GM13977 (cell line): ENCODE results near the gene UMAD1.
"Not testable (repeated sequence)": the region's sequence is repeated elsewhere in the genome, so short reads cannot be mapped to it uniquely, and the experiment has no call there.

Experiments used
- DNase-seq: peaks from one replicate; pipeline ENCODE4 v3.0.0; 2012; ENCODE audit warnings: low spot score
- in situ Hi-C: fragments of 300-500 bp; cut with MboI; formaldehyde crosslinking; loops from one replicate; pipeline ENCODE4 v1.12.0; 2022; ENCODE audit warnings: low sequenced_read_pairs, low pct_unique_long_range_greater_than_20kb, mixed read lengths, inconsistent platforms; ENCODE audit not compliant: unreplicated experiment
- TF ChIP-seq, protein P1 (sequence below): IDR thresholded peaks from 2 replicates; pipeline ENCODE4 v1.5.1; 2012; ENCODE audit warnings: mild to moderate bottlenecking, control low read depth; ENCODE audit not compliant: insufficient read depth; ENCODE audit errors: extremely low read depth, missing control alignments

UMAD1 gene

GRCh38 chr7:7795203-7795602 lies 154.7 kb downstream of the UMAD1 start:
- no peak for DNase-seq
- TF ChIP-seq, protein P1, sequence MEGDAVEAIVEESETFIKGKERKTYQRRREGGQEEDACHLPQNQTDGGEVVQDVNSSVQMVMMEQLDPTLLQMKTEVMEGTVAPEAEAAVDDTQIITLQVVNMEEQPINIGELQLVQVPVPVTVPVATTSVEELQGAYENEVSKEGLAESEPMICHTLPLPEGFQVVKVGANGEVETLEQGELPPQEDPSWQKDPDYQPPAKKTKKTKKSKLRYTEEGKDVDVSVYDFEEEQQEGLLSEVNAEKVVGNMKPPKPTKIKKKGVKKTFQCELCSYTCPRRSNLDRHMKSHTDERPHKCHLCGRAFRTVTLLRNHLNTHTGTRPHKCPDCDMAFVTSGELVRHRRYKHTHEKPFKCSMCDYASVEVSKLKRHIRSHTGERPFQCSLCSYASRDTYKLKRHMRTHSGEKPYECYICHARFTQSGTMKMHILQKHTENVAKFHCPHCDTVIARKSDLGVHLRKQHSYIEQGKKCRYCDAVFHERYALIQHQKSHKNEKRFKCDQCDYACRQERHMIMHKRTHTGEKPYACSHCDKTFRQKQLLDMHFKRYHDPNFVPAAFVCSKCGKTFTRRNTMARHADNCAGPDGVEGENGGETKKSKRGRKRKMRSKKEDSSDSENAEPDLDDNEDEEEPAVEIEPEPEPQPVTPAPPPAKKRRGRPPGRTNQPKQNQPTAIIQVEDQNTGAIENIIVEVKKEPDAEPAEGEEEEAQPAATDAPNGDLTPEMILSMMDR = no peak
- in situ Hi-C loops = no loop called here

- TF ChIP-seq, protein P1 = no peak
- no peak for DNase-seq
- in situ Hi-C loops = no loop called here
Observed at GRCh38 chr7:7795630-7796121, 155.1 kb downstream of the UMAD1 start.

- peak; percentile 12 for DNase-seq
- in situ Hi-C loops = no loop called here
Observed at GRCh38 chr7:7798510-7798909, 158.0 kb downstream of the UMAD1 start.

GRCh38 chr7:7799138-7799537 lies 158.6 kb downstream of the UMAD1 start:
- no peak for DNase-seq
- TF ChIP-seq, protein P1 = no peak
- in situ Hi-C loops = no loop called here

More at GRCh38 chr7:7798510-7798909, 158.0 kb downstream of the UMAD1 start:
- TF ChIP-seq, protein P1 = no peak

GRCh38 chr7:7802531-7802930 lies 162.0 kb downstream of the UMAD1 start:
- in situ Hi-C loops = no loop called here
- no peak for DNase-seq
- TF ChIP-seq, protein P1 = no peak

DNA sequence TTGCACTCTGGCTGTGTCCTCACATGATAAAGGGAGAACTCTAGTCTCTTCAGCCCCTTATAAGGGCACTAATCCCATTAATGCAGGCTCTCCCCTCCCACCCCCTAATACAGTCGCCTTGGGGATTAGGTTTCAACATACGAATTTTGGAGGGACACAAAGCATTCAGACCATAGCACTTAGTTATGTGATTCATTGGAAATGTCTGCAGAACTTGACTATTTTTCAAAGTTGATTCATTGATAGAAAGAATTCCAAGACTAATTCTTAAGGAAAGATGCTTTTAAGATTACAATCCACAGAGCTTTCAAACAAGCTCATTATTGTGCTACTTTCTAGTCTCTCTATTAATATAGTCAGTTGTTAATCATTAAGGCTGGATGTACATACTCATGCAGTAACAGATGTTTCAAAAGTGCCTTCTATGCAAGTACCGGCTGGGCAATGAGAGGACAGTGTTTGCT lies 163.2 kb downstream of the UMAD1 start:
- DNase-seq = no peak
- in situ Hi-C loops = no loop called here
- TF ChIP-seq, protein P1 = no peak

- in situ Hi-C loops = not testable (repeated sequence)
Observed at GRCh38 chr7:7804822-7805221, 164.3 kb downstream of the UMAD1 start.

More at GRCh38 chr7:7804822-7805221, 164.3 kb downstream of the UMAD1 start:
- DNase-seq = not testable (repeated sequence)
